Mesothelial cell of epicardium (in vitro differentiated cells): ENCODE data around the gene TNFSF8. TPM values are rescaled to one million over a fixed set of nuclear protein-coding genes. Genes with fewer than 3 reads are reported as not detected.

Source experiments
- DNase-seq, 2 experiments: peaks; one replicate each; pipeline ENCODE4 v3.0.0; 2021; ENCODE audit warnings: low spot score in 2 of 2; ENCODE audit not compliant: unreplicated experiment in 2 of 2
- H3K27ac Mint-ChIP-seq: 2 replicates; pipeline ENCODE4 v1.8.0; 2021; ENCODE audit warnings: mixed read lengths
- H3K27me3 Mint-ChIP-seq: 2 replicates; pipeline ENCODE4 v1.8.0; 2021; ENCODE audit warnings: low read depth, mixed read lengths
- H3K36me3 Mint-ChIP-seq: 2 replicates; pipeline ENCODE4 v1.8.0; 2021; ENCODE audit warnings: mixed read lengths
- H3K4me1 Mint-ChIP-seq: 2 replicates; pipeline ENCODE4 v1.8.0; 2021; ENCODE audit warnings: mixed read lengths
- H3K4me3 Mint-ChIP-seq: 2 replicates; pipeline ENCODE4 v1.8.0; 2021; ENCODE audit warnings: mild to moderate bottlenecking, moderate library complexity, mixed read lengths
- H3K9me3 Mint-ChIP-seq: 2 replicates; pipeline ENCODE4 v1.8.0; 2021; ENCODE audit warnings: mixed read lengths
- CTCF ChIP-seq: fragments of 200-600 bp; sonication (generic); IDR thresholded peaks from one replicate; pipeline ENCODE4 v1.5.0; 2021; ENCODE audit warnings: antibody characterized with exemption; ENCODE audit not compliant: unreplicated experiment
- total RNA-seq: library from RNA; stranded (reverse); gene quantifications from 3 replicates; pipeline ENCODE4 v1.2.1, GENCODE V29; 2021

The TNFSF8 gene
- total RNA-seq, 1 donor from 2014 or later = not detected

- no peak for DNase-seq
- H3K9me3 Mint-ChIP-seq = peaks cover 37% of the 10 kb centered on the region
- H3K4me3 Mint-ChIP-seq = no peak overlapping the region
- H3K27ac Mint-ChIP-seq = no peak overlapping the region
- peaks cover 4% of the 10 kb centered on the region for H3K4me1 Mint-ChIP-seq
- peaks cover 9% of the 10 kb centered on the region for H3K36me3 Mint-ChIP-seq
- no peaks in the 10 kb centered on the region for H3K27me3 Mint-ChIP-seq
- TF ChIP-seq CTCF = no peak
These were observed 27.2 kb upstream of the TNFSF8 start for GRCh38 chr9:114957558-114957957.

GRCh38 chr9:114954956-114955582, 24.7 kb upstream of the TNFSF8 start:
- Mint-ChIP-seq H3K27me3 (no peaks in the 10 kb centered on the region), H3K36me3 (no peaks in the 10 kb centered on the region), H3K4me1 (peaks cover 4% of the 10 kb centered on the region), H3K9me3 (peaks cover 12% of the 10 kb centered on the region), H3K4me3 (no peak overlapping the region), H3K27ac (no peak overlapping the region)
- no peak for TF ChIP-seq CTCF
- DNase-seq = no peak

GRCh38 chr9:114953959-114954358, 23.6 kb upstream of the TNFSF8 start:
- Mint-ChIP-seq H3K27ac (no peak overlapping the region), H3K36me3 (no peaks in the 10 kb centered on the region), H3K27me3 (no peaks in the 10 kb centered on the region), H3K9me3 (peaks cover under 1% of the 10 kb centered on the region), H3K4me3 (no peak overlapping the region), H3K4me1 (peaks cover 4% of the 10 kb centered on the region)
- TF ChIP-seq CTCF = no peak
- DNase-seq = no peak

GRCh38 chr9:114953046-114953445, 22.7 kb upstream of the TNFSF8 start:
- Mint-ChIP-seq H3K36me3 (no peaks in the 10 kb centered on the region), H3K9me3 (no peaks in the 10 kb centered on the region), H3K4me3 (no peak overlapping the region), H3K4me1 (peaks cover 4% of the 10 kb centered on the region), H3K27ac (no peak overlapping the region), H3K27me3 (no peaks in the 10 kb centered on the region)
- no peak for TF ChIP-seq CTCF
- DNase-seq = no peak

GRCh38 chr9:114950761-114951160, 20.4 kb upstream of the TNFSF8 start:
- Mint-ChIP-seq H3K36me3 (no peaks in the 10 kb centered on the region), H3K27ac (no peak overlapping the region), H3K9me3 (no peaks in the 10 kb centered on the region), H3K27me3 (no peaks in the 10 kb centered on the region), H3K4me1 (peaks cover 14% of the 10 kb centered on the region), H3K4me3 (no peak overlapping the region)
- no peak for DNase-seq
- no peak for TF ChIP-seq CTCF

GRCh38 chr9:114947058-114947457, 16.7 kb upstream of the TNFSF8 start:
- no peaks in the 10 kb centered on the region for H3K27me3 Mint-ChIP-seq
- DNase-seq = no peak
- no peaks in the 10 kb centered on the region for H3K36me3 Mint-ChIP-seq
- peaks cover 6% of the 10 kb centered on the region for H3K9me3 Mint-ChIP-seq
- no peak overlapping the region for H3K27ac Mint-ChIP-seq
- peaks cover 14% of the 10 kb centered on the region for H3K4me1 Mint-ChIP-seq
- no peak overlapping the region for H3K4me3 Mint-ChIP-seq
- no peak for TF ChIP-seq CTCF
